ENCODE measurements around the gene KLHDC7A.

KLHDC7A gene

DNA sequence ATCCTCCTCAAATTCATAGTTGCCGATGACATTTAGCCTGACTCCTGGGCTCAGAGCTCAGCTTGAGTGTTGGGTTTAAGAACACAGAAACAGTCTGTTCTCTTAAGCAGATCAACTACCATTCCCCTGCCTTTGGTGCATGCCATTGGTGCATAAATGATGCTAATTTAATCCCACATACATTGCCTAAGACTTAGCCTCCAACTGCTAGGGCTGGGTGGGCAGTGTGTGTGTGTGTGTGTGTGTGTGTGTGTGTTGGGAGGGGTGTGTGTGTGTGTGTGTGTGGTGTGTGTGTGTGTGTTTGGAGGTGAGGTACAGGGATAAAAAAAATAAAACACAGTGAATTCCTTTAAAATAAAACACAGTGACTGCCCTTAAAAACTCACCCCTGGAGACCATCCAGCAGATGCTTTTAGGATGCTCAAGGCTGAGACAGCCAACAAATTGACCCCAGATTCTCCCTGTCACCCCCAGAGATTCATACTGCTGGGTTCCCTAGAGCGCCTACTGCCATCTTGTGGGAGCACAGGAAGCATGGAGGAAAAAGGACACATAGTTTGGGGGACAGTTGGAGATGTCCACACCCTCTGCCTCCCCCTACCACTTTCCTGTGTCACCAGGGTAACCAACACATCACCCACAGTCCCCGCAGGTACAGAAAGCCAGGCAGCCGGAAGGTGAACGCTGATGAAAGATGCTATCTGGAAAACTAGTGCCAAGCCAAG lies 30.6 kb downstream of the KLHDC7A start:
- DNase-seq: no peak

DNA sequence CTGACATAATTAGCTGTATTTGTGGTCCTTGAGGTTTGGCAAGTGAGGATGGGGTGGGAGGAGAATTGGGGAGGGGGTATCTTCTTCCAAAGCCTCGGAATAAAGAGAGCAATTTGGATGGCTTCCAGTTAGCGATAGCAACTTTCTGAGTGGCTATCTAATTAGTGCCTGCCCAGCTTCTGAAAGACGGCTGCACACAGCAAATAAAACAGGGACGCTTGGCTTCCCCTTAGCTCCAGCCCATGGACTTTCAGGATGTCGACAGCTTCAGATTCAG lies 31.1 kb downstream of the KLHDC7A start:
- DNase-seq: no peak

DNA sequence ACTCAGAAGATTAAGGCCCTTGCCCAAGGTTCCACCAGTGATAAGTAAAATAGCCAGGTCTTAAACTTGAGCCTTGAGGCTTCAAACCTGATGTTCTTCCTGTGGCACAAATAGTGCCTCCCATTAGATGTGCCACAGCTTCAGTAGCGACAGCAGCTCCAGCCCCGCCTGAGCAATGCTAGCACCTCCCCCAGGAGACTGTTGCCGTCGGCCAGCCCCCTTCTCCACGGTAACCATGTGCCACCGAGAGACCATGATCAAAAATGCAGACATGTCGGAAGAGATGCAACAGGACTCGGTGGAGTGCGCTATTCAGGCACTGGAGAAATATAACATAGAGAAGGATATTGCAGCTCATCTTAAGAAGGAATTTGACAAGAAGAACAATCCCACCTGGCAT lies 32.2 kb downstream of the KLHDC7A start:
- no peak for DNase-seq

DNA sequence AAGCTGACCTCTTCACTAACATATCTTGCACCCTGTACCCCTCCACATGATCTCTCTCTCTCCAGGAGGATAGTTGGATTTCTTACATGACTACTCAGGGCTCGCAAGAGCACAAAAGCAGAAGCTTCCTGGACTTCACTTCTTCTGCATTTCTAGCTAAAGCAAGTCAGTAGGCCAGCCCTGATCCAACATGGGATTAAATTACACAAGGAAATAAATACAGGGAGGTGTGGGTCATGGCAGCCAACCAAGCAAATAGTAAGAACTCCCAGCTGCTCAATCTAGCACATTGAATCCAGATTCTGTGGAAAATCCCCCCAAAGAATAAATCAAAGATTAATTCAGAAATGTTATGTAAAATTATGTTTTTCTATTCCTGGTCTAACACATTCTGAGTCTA lies 33.3 kb downstream of the KLHDC7A start:
- no peak for DNase-seq

DNA sequence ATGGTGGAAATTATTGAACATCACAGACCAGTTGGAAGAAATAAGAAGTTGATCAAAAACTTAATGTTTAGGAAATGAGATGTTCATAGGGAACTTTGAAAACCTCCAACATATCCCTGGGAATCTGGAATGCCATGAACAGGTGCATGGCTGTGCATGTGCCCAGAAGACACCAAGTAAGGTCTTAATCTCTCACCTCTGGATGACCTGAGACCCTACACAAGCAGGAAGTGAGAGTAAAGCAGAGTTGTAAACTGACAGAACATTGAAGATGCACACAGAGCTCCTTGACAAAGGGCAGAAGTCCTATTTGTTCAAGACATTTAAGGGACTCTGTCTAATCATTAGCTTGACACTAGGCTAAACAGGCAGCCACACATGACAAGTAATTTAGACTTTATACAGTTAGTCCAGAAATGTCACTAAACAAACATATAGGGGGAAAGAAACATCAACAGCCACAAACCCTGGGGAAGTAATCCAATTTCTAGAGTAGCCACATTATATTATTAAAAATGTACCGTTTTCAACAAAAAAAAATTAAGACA lies 34.5 kb downstream of the KLHDC7A start:
- DNase-seq: no peak

DNA sequence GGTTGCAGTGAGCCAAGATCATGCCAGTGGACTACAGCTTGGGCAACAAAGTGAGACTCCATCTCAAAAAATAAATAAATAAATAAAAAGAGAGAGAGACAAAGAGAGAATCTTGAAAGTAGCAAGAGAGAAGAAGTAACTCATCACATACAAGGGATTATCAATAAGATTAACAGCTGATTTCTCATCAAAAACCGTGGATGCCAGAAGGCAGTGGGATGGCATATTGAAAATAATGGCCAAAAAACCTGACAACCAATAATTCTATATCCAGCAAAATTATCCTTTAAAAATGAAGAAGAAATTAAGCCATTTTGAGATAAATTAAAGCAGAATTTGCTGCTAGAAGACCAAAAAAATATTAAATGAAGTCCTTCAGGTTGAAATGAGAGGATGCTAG lies 35.7 kb downstream of the KLHDC7A start:
- no peak for DNase-seq

DNA sequence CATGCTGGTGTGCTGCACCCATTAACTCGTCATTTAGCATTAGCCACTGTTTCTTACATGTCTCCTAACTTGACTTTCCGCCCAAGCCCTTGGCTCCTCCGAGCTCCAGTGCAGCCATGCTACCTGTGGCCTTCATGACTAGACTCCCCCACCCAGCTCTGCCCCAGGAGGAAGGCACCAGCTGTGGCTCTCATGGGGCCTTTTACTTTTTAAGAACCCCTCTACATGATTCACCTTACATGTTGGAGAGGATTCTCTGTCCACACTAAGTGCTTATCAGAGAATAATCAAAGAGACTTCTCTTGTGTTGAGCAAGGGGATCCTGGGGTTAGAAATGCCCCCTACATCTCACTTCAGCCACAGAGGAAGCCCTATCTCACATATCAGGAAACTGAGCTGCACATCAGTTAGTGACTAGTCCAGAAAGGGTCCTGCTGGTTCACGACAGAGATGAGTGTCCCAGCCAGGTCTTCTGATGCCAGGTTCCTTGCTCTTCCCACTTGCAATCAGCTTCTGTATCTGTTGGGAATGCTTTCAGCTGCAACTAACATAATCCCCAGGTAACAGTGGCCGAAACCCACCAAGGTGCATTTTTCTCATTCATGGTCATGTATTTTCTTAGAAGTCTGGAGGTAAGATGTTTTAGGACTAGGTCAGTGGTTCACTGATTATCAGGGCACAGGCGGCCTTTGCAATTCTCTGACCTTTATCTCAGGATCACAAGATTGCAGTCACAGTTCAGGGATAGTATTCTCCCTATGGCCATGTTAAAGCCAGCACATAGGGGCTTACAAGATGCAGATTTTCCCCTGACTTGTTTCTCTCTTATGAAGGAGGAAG lies 45.9 kb downstream of the KLHDC7A start:
- no peak for DNase-seq

DNA sequence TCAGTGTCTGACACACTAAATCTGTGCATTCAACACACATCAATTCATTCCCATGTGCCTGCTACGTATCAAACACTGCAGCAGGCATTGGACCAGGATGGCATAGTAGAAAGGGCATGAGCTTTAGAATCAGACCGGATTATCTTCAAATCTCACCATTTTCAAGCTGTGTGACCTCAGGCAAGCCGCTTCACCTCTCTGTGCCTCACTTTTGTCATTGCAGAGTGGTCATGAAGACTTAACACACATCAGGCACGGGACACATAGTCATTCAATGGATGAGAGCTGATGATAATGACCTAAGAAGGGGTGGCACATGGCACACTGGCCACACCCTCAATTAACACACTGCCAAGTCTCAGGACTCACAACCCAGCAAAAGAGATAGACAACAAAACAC lies 46.8 kb downstream of the KLHDC7A start:
- no peak for DNase-seq

DNA sequence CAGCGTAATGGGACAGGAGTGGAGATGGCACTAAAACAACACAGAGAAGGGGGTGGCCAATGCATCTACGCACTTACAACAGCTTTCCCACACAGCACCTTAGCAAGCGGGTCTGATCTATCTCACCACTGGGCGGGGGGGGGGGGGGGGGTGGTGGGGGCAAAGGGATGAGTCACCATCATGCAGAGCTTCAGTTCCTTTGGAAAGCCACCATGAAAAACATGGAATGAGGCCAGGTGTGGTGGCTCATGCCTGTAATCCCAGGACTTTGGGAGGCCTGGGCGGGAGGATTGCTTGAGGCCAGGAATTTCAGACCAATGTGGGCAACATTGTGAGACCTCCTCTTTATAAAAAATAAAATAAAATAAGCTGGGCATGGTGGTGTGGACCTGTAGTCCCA lies 47.2 kb downstream of the KLHDC7A start:
- DNase-seq: no peak

DNA sequence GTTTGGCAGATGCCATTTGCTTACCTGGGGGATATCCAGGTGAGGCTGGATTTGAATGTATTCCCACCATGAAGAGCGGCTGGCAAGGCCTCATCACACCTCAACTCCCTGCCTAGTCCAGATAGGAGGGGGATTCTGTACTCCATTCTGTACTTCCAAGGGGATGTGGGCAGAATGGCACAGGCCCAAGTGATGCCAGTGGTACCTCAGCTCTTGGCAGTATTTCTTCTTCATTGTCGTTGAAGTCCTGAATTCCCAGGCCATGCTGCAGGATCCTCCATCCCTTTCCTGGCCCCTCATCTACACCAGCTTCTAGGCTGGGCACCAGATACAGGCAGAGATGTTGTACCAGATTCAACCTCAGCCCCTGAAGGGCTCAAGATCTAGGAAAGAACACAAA lies 47.9 kb downstream of the KLHDC7A start:
- DNase-seq: no peak

DNA sequence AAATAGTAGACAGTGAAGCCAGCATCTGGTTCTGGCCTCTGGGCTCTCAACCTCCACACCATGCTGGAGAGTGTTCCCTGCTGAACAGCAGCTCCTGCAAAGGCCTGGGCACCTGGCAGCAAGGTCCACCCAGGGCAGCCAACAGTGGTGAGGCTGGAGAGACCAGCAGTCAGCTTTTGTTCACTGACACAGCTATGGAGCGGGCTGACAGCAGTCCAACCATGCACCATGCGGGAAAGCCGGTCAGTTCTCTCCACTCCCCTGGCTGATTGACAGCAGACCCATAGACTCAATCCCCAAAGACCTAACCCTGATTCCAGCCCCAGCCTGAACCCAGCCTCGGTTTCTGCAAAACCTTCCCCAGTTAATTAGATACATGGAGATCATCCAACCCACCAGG lies 49.0 kb downstream of the KLHDC7A start:
- DNase-seq: no peak

DNA sequence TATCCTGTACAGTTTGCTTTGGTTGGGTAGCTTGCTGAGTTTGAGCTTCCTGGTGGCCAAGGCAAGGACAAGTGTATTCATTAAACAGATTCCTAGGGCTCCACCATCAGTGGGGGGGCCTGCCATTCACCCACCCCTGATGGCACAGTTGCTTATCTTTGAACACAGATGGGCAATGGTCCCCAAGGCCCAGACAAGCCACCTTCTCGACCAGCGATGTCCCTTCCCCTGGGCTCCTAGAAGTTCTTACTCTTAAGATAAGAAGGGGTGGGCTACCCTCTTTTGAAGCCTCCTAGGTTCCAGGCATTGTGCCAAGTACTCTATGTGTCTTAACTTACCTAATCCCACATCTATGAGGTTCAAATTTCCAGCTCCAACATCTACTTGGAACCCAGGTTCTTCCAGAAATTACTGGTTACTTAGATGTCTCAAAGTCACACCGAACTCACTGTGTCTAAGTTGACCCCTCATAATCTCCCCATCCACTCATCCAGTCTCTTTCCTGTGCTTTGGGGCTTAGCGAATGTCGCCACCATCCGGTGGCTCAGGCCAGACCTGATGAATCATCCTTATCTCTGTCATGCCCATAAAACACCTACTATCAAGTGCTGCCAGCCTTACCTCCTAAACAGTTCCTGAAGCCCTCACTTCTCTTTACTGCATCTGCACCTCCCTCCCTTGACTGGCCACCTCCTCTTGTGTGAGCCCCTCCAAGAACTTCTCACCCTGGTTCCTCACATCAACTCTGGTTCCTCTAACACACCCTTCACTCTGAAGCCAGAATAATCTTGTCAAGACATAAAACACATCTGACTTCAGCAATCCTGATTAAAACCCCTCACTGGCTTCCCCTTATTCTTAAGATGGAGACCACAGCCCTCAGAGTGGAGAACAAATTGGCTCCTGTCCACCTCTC lies 50.1 kb downstream of the KLHDC7A start:
- DNase-seq: no peak

DNA sequence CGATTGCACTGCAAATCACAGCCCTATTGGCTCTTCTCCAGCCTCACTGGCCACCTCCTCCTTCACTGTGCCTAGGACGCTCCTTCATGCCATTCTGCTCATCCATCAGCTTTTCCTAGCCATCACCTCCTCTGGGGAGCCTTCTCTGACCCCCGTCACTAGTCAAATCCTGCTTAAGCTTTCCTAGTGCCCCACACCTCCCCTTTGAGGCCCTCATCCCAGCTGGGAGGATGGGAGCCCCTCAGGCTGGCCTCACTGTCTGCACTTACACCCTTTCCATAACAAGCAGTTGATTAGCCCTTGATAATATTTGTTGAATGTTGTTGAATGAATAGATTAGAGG lies 50.7 kb downstream of the KLHDC7A start:
- DNase-seq: no peak

DNA sequence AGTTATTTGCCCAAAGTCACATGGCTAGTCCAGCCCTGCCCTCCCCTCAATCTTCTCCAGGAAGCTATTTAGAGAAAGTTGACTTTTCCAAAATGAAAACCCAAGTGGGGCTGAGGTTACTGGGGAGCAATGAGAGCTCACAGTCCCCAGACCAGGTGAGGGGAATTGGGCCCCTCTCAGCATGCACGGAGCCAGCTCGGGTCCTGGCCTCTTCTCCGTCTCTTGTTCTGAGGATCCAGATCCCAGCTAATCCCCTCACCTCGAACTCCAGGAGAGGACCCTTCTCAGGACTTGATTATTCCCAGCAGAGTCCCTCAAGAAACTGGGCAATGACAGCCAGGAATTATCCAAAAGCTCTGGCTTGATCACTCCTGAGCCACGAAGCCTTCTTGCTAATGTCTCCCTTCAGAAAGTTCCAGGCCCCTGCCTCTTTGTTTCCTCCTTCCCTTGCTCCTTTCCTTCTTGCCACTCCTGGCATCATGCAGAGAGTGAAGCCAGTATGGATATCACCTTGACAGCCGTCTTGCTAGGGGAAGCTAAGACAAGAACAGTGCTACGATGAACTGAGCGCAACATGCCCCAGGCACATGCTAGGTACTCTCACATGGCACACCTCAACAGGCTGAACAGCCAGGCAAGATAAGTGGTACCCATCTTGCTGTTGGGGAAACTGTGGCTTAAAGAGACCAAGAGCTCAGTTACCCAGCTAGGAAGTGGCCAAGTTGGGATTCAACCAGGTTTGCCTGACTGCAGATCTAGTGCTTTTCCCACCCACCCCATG lies 51.9 kb downstream of the KLHDC7A start:
- no peak for DNase-seq

DNA sequence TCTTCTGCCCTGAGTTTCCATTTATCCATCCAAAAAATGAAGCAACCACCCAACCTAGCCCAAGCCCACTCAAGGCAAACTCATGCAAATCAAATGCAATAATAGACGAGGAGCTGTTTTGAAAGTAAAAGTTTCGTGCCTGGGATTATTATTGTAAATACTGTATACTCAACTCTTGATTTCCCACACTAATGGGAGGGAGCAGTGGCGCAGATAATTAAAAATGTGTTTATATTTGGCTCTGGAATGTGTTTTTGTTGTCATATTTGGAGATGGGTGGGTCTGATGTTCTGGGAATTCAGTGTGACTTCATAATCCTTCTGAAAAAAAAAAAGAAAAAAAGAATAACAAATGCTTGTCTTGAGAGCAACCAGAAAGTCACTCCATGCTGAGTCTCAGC lies 52.5 kb downstream of the KLHDC7A start:
- DNase-seq: no peak

DNA sequence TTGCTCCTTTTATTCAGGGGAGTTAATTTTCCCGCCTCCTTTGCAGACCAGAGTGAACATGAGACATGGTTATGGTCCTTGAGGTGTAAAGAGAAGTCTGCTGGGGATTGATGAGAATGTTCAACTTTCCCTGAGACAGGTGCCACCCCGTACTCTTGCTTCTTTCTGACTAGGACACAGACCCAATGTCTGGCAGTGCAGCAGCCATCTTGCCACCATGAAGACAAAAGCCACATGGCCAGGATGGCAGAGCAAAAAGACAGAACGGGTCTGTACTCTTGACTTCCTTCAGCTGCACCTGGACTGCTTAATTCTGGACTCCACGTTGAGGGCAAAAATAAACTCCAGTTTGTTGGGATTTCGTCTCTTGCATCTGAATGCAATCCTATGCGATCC lies 54.1 kb downstream of the KLHDC7A start:
- DNase-seq: no peak
